Neuronal stem cell (in vitro differentiated cells): Measurements from ENCODE around the gene RMND5B.

Experiments
- DNase-seq: peaks from one replicate; pipeline ENCODE4 v3.0.0-alpha.2; 2013; ENCODE audit warnings: low spot score
- H2AFZ ChIP-seq: one replicate; pipeline ENCODE4 v1.6.1; 2013; ENCODE audit warnings: mild to moderate bottlenecking, low read length, inconsistent platforms
- H2AK5ac ChIP-seq: 2 replicates; pipeline ENCODE4 v1.6.1; 2013; ENCODE audit warnings: low read depth, mild to moderate bottlenecking, inconsistent platforms, low read length, moderate library complexity, mixed read lengths
- H2BK120ac ChIP-seq: 2 replicates; pipeline ENCODE4 v1.6.1; 2013; ENCODE audit warnings: low read depth, mild to moderate bottlenecking, inconsistent platforms, low read length, moderate library complexity, mixed read lengths
- H2BK12ac ChIP-seq: one replicate; pipeline ENCODE4 v1.6.1; 2013; ENCODE audit warnings: low read length, inconsistent platforms
- H2BK15ac ChIP-seq: 2 replicates; pipeline ENCODE4 v1.6.1; 2013; ENCODE audit warnings: mild to moderate bottlenecking, low read length, inconsistent platforms, mixed read lengths
- H2BK5ac ChIP-seq: one replicate; pipeline ENCODE4 v1.6.1; 2013; ENCODE audit warnings: inconsistent platforms, mild to moderate bottlenecking, low read length, moderate library complexity
- H3K14ac ChIP-seq: one replicate; pipeline ENCODE4 v1.6.1; 2013; ENCODE audit warnings: low read length, inconsistent platforms
- H3K18ac ChIP-seq: 2 replicates; pipeline ENCODE4 v1.6.1; 2013; ENCODE audit warnings: low read length, inconsistent platforms
- H3K23ac ChIP-seq: 2 replicates; pipeline ENCODE4 v1.6.1; 2013; ENCODE audit warnings: low read depth, mild to moderate bottlenecking, mixed read lengths, low read length, inconsistent platforms; ENCODE audit not compliant: poor library complexity
- H3K27ac ChIP-seq: replicated peaks from 3 replicates; pipeline ENCODE4 v1.5.1; 2013; ENCODE audit warnings: low read length, inconsistent platforms
- H3K27me3 ChIP-seq, 3 experiments: 2 replicates each; pipeline ENCODE4 v1.6.1; 2013; ENCODE audit warnings: low read length in 3 of 3, mild to moderate bottlenecking in 2 of 3, inconsistent platforms in 1 of 3, low read depth in 1 of 3, mixed read lengths in 1 of 3, moderate library complexity in 1 of 3; ENCODE audit not compliant: control insufficient read depth in 3 of 3, insufficient read depth in 3 of 3
- H3K36me3 ChIP-seq, 2 donors: replicated peaks in 1 of 2; 2 replicates each; pipeline ENCODE4 v1.6.1; 2013; ENCODE audit warnings: low read length in 2 of 2; ENCODE audit not compliant: control insufficient read depth in 2 of 2, insufficient read depth in 2 of 2
- H3K4ac ChIP-seq: 2 replicates; pipeline ENCODE4 v1.6.1; 2013; ENCODE audit warnings: inconsistent platforms, mild to moderate bottlenecking, low read length, moderate library complexity
- H3K4me1 ChIP-seq, 2 donors: 1 replicate in 1 of 2; 2 replicates in 1 of 2; pipeline ENCODE4 v1.6.1; 2013; ENCODE audit warnings: low read length in 2 of 2, low read depth in 1 of 2; ENCODE audit not compliant: control insufficient read depth in 2 of 2, insufficient read depth in 1 of 2
- H3K4me2 ChIP-seq: one replicate; pipeline ENCODE4 v1.6.1; 2013; ENCODE audit warnings: mild to moderate bottlenecking, low read length, inconsistent platforms; ENCODE audit not compliant: insufficient read depth, poor library complexity, severe bottlenecking
- H3K4me3 ChIP-seq, 2 donors: 2 replicates each; pipeline ENCODE4 v1.5.1; 2013; ENCODE audit warnings: low read length in 2 of 2, mild to moderate bottlenecking in 2 of 2, inconsistent platforms in 1 of 2, moderate library complexity in 1 of 2
- H3K79me1 ChIP-seq: one replicate; pipeline ENCODE4 v1.6.1; 2013; ENCODE audit warnings: low read depth, mild to moderate bottlenecking, inconsistent platforms, low read length, moderate library complexity
- H3K9ac ChIP-seq: one replicate; pipeline ENCODE4 v1.6.1; 2013; ENCODE audit warnings: mild to moderate bottlenecking, low read depth, low read length, inconsistent platforms; ENCODE audit not compliant: poor library complexity
- H3K9me3 ChIP-seq, 2 donors: replicated peaks in 1 of 2; 2 replicates each; pipeline versions ENCODE3 to v1.6.1; 2013; ENCODE audit warnings: low read length in 2 of 2, mild to moderate bottlenecking in 2 of 2, inconsistent platforms in 1 of 2, low read depth in 1 of 2, mixed read lengths in 1 of 2, moderate library complexity in 1 of 2; ENCODE audit not compliant: control insufficient read depth in 2 of 2, insufficient read depth in 1 of 2
- H4K8ac ChIP-seq: one replicate; pipeline ENCODE4 v1.6.1; 2013; ENCODE audit warnings: low read depth, mild to moderate bottlenecking, inconsistent platforms, low read length, moderate library complexity
- H4K91ac ChIP-seq: one replicate; pipeline ENCODE4 v1.6.1; 2013; ENCODE audit warnings: low read length, low read depth, mild to moderate bottlenecking, inconsistent platforms; ENCODE audit not compliant: poor library complexity
- WGBS, 2 donors: extraction: QIAGEN DNeasy Blood & Tissue Kit; methylation state at CpG; one replicate each; pipeline ENCODE4 v1.1.7; 2013; ENCODE audit warnings: missing lambda C conversion rate in 2 of 2, mixed read lengths in 1 of 2; ENCODE audit not compliant: insufficient read length in 2 of 2, insufficient replicate concordance in 1 of 2; ENCODE audit errors: extremely low coverage in 2 of 2; 5-methylcytosine and 5-hydroxymethylcytosine counted together

The RMND5B gene

GRCh38 chr5:178163772-178164735, 33.2 kb downstream of the RMND5B start:
- H3K4me3 ChIP-seq, result peak overlapping the region; percentile 15 to 70
- H3K14ac ChIP-seq, result no peak overlapping the region
- WGBS, 2 donors, result no CpG with 5 or more reads among the region's 33 CpGs
- H3K4ac ChIP-seq, result peak overlapping the region; percentile 15
- no peak overlapping the region for H2BK12ac ChIP-seq
- peak overlapping the region; percentile 1 for H2BK5ac ChIP-seq
- H2AK5ac ChIP-seq, result peak overlapping the region; percentile 93
- no peaks in the 10 kb centered on the region for H3K36me3 ChIP-seq
- H4K8ac ChIP-seq, result no peak overlapping the region
- no peak overlapping the region for H3K27ac ChIP-seq
- peaks cover 3 to 4% of the 10 kb centered on the region in 2 donors for H3K4me1 ChIP-seq
- DNase-seq, result peak; percentile 84
- no peak overlapping the region for H3K23ac ChIP-seq
- H3K9me3 ChIP-seq, result no peaks in the 10 kb centered on the region
- peak overlapping the region; percentile 37 for H2BK15ac ChIP-seq
- H2BK120ac ChIP-seq, result no peak overlapping the region
- no peaks in the 10 kb centered on the region for H3K79me1 ChIP-seq
- peak overlapping the region; percentile 58 for H3K18ac ChIP-seq
- peaks cover 0 to 15% (median 0%) of the 10 kb centered on the region in 3 experiments for H3K27me3 ChIP-seq
- H3K4me2 ChIP-seq, result peak overlapping the region; percentile 57
- peak overlapping the region; percentile 45 for H3K9ac ChIP-seq
- peak overlapping the region; percentile 87 for H2AFZ ChIP-seq
- no peak overlapping the region for H4K91ac ChIP-seq

DNA sequence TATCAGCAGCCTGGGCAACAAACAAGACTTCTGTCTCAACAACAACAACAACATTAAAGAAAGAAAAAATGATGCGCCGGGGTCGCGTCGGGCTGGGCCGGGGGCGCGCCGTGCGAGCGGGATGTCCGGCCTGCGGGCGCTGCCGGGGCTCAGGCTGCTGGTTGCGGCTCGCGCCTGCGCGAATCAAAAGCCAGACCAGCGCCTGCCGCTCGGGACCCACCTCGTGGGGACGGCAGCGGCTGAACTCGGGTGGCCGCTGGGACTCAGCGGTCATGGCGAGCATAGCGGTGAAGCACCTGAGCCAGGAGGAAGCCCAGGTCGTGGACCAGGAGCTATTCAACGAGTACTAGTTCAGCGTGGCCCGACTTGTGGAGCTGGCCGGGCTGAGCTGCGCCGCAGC, 34.8 kb downstream of the RMND5B start:
- no peak overlapping the region for H3K4me2 ChIP-seq
- no peak overlapping the region for H4K91ac ChIP-seq
- H3K9me3 ChIP-seq, result no peaks in the 10 kb centered on the region
- H3K79me1 ChIP-seq, result no peaks in the 10 kb centered on the region
- H2BK15ac ChIP-seq, result no peak overlapping the region
- H3K4me3 ChIP-seq, result no peak overlapping the region
- no CpG with 5 or more reads among the region's 38 CpGs for WGBS, 2 donors
- no peak overlapping the region for H3K23ac ChIP-seq
- H2BK120ac ChIP-seq, result no peak overlapping the region
- no peak overlapping the region for H3K4ac ChIP-seq
- no peak overlapping the region for H2BK12ac ChIP-seq
- no peak overlapping the region for H3K27ac ChIP-seq
- no peak overlapping the region for H3K18ac ChIP-seq
- H3K14ac ChIP-seq, result no peak overlapping the region
- no peak for DNase-seq
- no peak overlapping the region for H2AFZ ChIP-seq
- H2BK5ac ChIP-seq, result no peak overlapping the region
- H3K27me3 ChIP-seq, result peaks cover 0 to 15% (median 0%) of the 10 kb centered on the region in 3 experiments
- H4K8ac ChIP-seq, result no peak overlapping the region
- no peak overlapping the region for H2AK5ac ChIP-seq
- H3K9ac ChIP-seq, result no peak overlapping the region
- H3K4me1 ChIP-seq, result peaks cover 3 to 4% of the 10 kb centered on the region in 2 donors
- H3K36me3 ChIP-seq, result no peaks in the 10 kb centered on the region

DNA sequence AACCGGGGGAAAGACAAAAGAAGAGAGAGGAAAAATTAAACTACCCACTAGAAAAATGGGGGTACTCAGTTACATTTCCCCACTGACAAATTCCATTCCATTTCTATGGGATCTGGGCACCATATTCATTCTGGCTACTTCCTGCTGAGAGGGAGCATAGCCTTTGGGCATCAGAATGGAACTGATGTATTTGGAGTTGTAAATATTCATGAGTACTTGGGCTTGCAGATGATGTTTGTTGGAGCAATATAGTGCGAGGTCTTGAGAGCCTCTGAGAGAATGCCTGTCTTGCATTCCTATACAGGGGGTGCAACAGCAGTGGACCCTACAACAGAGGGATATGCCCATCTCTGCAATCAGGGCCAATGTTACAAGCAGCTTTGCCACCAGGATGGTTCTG, 39.6 kb downstream of the RMND5B start:
- Histone ChIP-seq H3K9me3 (no peaks in the 10 kb centered on the region), H3K14ac (no peak overlapping the region), H2AK5ac (no peak overlapping the region), H3K4ac (no peak overlapping the region), H3K79me1 (no peaks in the 10 kb centered on the region), H3K4me3 (no peak overlapping the region), H3K4me1 (no peaks in the 10 kb centered on the region), H3K36me3 (no peaks in the 10 kb centered on the region), H3K27me3 (peaks cover 0 to 4% (median 0%) of the 10 kb centered on the region in 3 experiments), H2BK12ac (no peak overlapping the region), H3K9ac (no peak overlapping the region), H4K91ac (no peak overlapping the region), H4K8ac (no peak overlapping the region), H2BK15ac (no peak overlapping the region), H3K23ac (no peak overlapping the region), H3K18ac (no peak overlapping the region), H3K4me2 (no peak overlapping the region), H2AFZ (no peak overlapping the region), H2BK5ac (no peak overlapping the region), H2BK120ac (no peak overlapping the region), H3K27ac (no peak overlapping the region)
- no CpG with 5 or more reads among the region's 2 CpGs for WGBS, 2 donors
- no peak for DNase-seq

- no peaks in the 10 kb centered on the region for H3K79me1 ChIP-seq
- H3K4me3 ChIP-seq, result no peak overlapping the region
- H2BK5ac ChIP-seq, result no peak overlapping the region
- H3K18ac ChIP-seq, result no peak overlapping the region
- no peak overlapping the region for H3K9ac ChIP-seq
- no peak overlapping the region for H2BK12ac ChIP-seq
- H3K27ac ChIP-seq, result no peak overlapping the region
- H4K8ac ChIP-seq, result no peak overlapping the region
- H3K14ac ChIP-seq, result no peak overlapping the region
- no peaks in the 10 kb centered on the region for H3K36me3 ChIP-seq
- no peak for DNase-seq
- H2AFZ ChIP-seq, result no peak overlapping the region
- no peak overlapping the region for H4K91ac ChIP-seq
- no peak overlapping the region for H2BK120ac ChIP-seq
- no peaks in the 10 kb centered on the region for H3K4me1 ChIP-seq
- peaks cover 0 to under 1% of the 10 kb centered on the region in 2 donors for H3K9me3 ChIP-seq
- no peaks in the 10 kb centered on the region for H3K27me3 ChIP-seq
- no peak overlapping the region for H3K23ac ChIP-seq
- no peak overlapping the region for H2BK15ac ChIP-seq
- WGBS, 2 donors, result 100% methylated on average over 2 of the region's 3 CpGs; no CpG with 5 or more reads in 1 of the 2 donors
- H2AK5ac ChIP-seq, result no peak overlapping the region
- H3K4ac ChIP-seq, result no peak overlapping the region
- H3K4me2 ChIP-seq, result no peak overlapping the region
These were observed 43.6 kb downstream of the RMND5B start for GRCh38 chr5:178174456-178174855.
